Measurements from ENCODE around the gene AVP.
A peak's percentile ranks its signal among the peaks of the same experiment; 100 is the strongest.

The AVP gene

GRCh38 chr20:3109350-3110302 is 25.1 kb upstream of the AVP start:
- DNase-seq (ENCODE audit: low read depth): no peak

DNA sequence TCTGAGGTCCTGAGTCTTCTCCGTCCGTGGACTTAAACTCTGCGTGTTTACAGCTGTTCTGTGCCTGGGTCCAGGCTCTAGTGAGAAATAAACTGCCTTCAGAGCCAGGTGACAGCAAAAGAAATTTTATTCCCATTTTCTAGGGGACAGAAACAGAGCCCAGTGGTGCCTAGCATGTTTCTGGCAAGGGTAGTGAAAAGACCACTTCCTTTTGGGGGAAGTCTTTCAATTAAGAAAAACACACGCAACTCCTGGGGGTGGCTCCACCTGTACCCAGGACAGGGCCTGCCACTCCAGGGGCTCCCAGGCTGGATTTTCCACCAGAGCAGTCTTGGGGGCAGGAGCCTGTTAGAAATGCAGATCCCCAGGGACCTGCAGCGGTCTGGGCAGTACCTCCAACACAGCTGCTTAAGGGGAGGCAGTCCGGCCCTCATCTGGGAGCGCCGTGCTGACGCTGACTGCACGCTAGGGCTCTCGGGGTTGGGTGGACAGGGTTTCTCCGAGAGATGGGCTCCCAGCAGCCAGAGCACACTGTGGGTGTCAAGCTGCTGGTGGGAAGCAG is 23.0 kb upstream of the AVP start:
- no peak for DNase-seq (ENCODE audit: low read depth)

DNA sequence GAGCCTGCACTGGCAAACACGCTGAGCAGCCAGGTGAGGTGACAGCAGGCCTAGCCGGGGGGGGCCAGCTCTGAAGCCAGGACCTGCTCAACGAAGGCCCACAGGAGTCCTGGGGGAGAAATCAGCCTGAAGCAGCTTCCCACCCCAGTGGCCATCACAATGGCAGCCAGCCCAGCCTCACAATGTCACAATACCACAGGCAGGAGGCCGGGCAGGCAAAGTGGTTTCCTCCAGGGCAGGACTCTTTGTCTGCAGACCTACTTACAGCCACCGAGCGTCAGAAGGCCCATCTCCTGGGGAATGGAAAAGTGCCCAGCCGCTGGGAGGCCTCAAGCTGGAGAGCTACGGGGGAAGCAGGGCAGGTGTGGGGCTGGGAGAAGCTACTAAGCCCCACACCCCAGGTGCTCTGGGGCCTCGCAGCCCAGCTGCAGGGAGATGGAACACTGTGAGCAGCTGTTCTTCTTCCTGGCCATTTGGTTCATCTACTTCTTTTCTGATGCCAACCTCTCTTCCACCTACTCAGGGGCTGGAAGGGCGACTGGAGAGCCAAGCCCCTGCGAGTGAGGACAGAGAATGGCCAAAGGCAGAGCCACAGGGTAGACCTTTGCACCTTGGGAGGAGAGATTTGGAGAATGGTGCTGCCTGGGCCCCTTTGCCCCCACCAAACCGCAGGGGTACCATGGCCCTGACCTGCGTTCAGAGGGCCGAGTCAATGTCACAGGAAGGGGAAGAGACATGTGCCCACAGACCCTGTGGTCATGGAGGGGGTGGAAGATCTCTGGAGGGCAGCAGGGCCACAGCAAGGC is 22.3 kb upstream of the AVP start:
- no peak for DNase-seq (ENCODE audit: low read depth)

GRCh38 chr20:3106185-3106584 is 21.7 kb upstream of the AVP start:
- DNase-seq (ENCODE audit: low read depth): no peak

DNA sequence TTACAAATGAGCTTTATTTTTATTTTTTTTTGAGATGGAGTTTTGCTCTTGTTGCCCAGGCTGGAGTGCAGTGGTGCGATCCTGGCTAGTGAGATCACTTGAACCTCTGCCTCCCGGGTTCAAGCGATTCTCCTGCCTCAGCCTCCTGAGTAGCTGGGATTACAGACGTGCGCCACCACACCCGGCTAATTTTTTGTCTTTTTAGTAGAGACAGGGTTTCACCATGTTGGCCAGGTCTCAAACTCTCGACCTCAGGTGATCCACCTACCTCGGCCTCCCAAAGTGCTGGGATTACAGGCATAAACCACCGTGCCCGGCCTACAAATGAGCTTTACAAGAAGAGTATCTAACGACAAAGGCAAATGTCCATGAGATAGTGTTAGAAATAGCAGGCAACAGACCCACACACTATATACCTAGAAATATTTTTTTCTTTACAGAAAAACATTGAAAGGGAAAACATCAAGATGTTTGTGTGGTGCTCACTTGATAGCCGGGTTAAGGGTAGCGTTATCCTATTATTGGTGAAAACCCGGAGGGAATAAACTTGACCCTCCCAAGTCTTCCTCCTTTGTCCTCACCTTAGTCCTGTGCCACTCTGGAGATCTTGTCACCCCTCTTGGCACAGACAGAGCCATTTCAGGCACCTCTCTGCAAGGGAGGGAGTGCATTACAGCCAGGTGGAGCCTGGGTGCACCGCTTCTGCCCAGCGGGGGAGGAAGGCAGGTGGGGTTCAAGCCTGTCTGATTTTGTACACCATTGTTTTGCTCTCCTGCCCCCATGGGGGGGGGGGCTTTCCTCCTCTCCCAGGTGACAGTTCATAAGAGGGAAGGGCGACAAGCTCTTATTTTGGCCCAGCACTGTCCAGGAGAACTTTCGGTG is 21.0 kb upstream of the AVP start:
- DNase-seq (ENCODE audit: low read depth): no peak

GRCh38 chr20:3103369-3104032 is 19.0 kb upstream of the AVP start:
- no peak for DNase-seq (ENCODE audit: low read depth)

DNA sequence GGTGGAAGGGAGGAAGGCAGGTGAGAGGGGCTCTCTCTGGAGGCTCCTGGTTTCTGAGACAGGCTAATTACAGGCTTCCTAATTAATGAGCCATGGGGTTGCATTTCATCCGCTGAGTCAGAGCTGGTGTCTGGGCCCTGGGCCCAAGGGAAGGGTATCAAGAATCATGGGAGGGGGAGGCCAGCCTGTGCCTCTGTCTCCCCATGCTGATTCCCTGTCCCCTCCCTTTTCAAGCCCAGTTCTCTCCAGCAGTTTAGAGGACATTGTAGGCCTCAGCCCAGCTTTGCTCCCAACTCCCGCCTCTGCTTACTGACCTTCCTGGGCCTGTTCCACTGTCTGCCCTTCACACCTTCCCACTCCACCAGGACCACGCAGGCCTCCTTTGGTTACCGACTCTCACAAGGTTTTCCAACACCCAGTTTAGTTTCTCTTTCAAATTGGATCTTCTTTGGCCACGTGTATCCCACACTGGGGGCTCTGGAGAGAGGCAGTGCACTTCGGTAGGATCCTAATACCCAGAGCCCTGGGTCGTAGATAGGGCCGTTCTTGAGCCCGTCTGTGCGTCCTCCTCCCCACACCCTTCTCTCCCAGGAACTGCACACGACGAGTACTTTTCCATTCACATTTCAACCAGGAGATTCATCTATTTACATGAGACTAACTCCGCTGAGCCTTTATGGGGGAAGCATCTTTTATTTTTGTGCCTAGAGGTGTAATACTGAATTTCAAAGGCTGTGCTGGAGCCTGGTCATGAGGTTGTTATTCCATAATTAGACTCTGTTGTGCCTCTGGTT is 18.2 kb upstream of the AVP start:
- no peak for DNase-seq (ENCODE audit: low read depth)

DNA sequence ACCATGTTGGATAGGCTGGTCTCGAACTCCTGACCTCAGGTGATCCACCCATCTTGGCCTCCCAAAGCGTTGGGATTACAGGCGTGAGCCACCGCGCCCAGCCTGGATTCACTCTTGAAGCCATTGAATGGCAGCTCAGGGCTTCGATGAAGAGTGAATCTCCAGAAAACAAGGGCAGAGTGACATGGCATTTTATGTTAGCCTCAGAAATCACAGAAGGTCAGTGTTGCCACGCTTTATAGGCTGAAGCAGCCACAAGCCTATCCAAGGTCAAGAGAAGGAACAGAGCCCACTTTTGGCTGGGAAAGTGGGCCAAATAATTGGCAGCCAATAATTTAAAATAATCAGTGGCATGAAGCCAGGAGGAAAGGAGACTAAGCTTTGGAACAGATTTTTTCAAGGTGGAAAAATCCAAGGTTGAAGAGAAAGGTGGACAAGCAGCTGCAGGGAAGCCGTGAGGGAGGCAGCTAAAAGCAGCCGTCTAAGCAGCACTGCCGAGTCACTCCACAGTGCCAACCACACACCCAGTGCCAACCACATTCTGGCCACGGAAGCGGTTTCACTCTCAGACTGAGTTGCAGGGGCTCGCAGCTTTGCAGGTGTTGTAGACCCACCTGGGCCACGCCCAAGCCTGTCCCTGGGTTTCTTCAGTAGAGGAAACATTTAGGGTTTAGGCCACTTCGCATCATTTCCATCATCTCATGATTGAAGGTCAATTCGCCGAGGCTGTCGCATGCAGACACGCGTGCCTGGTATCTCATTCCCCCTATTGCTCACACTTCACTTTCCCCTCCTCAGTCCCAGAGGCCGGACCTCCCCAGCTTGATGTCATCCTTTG is 17.4 kb upstream of the AVP start:
- DNase-seq (ENCODE audit: low read depth): no peak

DNA sequence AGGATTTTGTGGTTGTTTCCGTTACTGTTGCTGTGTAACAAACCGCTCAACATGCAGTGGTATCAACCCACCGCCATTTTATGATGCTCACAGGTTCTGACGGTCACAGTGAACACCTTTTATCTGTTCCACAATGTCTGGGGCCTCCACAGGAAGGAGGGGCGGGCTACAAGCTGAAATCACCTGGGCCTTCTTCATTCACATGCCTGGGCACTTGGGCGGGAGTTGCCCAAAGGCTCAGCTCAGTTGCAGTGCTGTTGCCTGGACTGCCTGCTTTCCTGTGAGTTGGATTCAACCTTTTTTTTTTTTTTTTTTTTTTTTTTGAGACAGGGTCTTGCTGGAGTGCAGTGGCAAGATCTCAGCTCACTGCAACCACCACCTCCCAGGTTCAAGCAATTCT is 16.7 kb upstream of the AVP start:
- DNase-seq (ENCODE audit: low read depth): no peak

DNA sequence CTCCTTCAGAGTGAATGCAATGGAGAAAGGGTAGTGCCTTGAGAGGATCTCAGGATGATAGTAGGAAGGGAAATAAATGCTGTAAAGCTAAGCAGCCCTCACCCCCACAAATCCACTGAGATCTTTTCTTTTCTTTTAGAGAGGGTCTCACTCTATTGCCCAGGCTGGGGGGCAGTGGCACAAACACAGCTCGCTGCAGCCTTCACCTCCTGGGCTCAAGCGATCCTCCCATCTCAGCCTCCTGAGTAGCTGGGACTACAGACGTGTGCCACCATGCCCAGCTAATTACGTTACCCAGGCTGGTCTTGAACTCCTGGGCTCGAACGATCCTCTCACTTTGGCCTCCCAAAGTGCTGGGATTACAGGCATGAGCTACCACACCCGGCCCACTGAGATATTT is 16.0 kb upstream of the AVP start:
- DNase-seq (ENCODE audit: low read depth): no peak

DNA sequence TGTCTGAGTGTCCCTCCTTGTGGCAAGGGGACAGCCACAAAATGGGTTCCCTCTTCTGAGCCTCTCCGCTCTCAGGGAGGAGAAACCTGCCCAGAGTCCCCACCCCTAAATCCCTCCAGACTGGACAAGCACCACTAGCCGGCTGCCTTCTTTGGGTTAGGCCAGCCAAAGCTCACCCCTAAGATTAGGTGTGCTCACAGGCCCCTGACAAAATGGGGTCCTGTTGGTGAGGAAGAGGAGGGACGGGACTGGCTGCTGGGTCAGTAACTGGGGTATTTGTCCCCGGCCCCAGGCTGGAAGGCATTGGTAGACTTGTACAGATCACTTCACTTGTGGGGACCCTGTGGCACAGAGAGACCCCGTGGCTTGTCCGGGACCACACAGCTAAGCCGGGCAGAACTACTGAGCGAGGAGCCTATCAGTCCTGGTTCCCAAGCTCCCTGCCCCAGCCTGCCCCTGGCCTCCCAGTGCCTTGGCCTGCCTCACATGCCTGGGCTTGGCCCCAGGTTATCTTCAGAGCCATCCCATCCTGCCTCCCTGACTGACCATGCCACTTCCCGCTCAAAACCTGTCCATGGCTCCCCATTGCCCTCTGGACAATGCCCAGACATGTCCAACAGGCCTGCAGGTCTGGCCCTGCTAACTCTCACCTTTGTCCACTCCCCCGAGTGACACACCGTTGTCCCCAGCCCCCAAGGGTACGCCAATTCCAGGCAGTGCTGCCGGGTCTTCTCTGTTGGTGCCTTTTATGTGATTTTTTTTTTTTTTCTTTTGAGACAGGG is 10.5 kb upstream of the AVP start:
- no peak for DNase-seq (ENCODE audit: low read depth)

- peak; percentile 84 for DNase-seq (ENCODE audit: low read depth)
Measured at GRCh38 chr20:3093861-3094361, 9.4 kb upstream of the AVP start.

DNA sequence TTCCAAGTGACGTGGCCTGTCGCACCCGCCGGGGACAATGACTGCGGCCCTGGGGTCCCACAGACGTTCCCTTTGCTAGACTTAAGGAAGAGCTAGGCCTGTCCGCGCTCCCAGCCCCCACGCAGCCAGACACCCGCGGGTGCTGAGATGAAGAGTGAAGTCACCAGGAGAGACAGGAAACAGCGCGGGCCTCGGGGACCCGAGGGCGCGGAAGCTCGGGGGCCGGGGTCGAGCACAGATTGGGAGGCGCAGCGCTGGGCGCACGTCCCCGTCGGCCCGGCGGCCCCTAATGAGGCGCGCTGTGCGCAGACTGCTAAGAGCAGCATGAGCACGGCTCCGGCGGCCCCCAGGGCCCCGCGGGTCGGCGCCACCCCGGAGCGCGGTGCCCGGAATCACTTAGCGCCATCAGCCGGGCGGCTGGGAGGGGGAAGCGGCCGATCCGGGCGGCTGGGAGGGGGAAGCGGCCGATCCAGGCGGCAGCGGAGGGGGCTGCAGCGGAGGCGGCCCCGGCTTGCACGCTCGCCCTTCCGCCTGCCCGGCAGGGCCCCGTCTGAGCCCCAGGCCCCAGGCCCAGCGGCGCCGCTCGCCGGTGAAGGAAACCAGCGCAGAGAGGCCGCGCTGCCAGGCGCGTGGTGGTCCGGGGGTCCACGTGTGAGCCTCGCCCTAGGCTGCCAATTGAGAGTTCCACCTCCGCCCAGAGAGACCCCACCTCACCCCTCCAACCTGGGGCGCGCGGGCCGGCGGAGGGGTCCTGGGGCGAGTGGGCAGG is 8.3 kb upstream of the AVP start:
- DNase-seq (ENCODE audit: low read depth): no peak

- no peak for DNase-seq (ENCODE audit: low read depth)
Measured at GRCh38 chr20:3090565-3090964, 6.0 kb upstream of the AVP start.

DNA sequence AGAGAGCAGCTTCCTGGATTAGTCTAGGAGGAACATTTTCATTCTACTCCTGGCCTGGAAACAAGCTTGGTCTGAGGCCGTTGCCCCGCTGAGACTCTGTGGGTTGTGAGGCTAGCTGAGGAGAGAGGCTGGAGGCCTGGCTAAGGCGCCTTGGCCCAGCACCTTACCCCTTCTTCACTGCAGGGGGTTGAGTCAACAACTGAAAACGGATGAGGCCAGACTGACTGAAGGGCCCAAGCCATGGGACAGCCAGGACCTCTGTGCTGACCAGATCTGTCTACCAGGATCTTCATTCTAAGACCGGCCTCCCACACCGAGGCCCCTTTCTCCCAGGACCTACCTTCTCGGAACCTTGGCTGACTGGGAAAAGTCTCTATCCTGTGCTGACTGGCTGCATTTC is 3.5 kb upstream of the AVP start:
- no peak for DNase-seq (ENCODE audit: low read depth)

DNA sequence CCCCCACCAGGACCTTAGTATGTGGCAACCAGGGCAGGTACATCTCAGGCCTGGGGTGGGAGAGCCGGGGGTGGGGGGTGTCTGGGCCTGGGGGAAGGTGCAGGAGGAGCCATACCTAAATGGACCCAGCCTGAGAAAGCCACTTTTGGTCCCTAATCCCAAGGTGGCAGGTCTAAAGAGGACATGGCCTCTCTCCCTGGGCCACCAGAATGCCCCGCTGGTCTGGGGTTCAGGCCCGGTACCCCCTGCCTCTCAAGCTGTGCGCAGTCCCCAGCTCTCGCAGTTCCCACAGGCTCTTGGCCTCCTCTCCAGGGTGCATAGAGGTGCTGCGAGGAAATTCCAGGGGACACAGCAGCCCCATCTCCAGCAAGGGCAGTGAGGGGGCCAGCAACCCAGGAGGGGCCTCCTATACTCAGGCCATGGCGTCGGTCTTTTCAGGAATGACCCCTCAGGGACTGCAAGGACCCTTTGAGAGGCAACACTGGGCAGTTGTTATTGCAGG is 1.1 kb upstream of the AVP start:
- DNase-seq (ENCODE audit: low read depth): no peak

DNA sequence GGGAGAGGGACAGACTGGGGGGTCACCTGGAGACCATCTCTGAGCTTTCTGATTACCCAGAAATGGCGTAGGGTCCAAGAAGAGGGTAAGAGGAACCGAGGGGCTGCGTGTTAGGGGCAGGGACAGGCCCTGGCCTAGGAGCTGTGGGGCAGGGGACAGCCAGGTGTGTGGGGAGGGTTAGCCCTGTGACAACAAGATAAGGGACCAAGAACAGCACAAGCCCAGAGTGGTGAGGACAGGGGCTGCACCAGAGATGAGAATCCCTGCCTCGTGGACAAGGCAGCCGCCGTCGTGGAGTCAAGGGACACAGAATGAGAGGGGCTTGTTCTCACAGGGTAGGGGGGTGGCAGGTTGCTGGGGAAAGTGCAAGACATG is 449 bp upstream of the AVP start:
- no peak for DNase-seq (ENCODE audit: low read depth)
